Hepatocyte (in vitro differentiated cells): ENCODE results near the gene HIBCH.

Source experiments
- EZH2 ChIP-seq: fragments of 200-600 bp; sonication (generic); IDR thresholded peaks from 2 replicates; pipeline ENCODE4 v1.6.1; 2016; ENCODE audit warnings: antibody characterized with exemption, mild to moderate bottlenecking, borderline replicate concordance
- EZH2phosphoT487 ChIP-seq: fragments of 200-600 bp; sonication (generic); IDR thresholded peaks from one replicate; pipeline ENCODE4 v1.6.1; 2018; ENCODE audit warnings: antibody characterized with exemption, mild to moderate bottlenecking, low read depth, moderate library complexity; ENCODE audit not compliant: unreplicated experiment, severe bottlenecking
- TF ChIP-seq, protein P1 (sequence below): fragments of 200-600 bp; sonication (generic); IDR thresholded peaks from 2 replicates; pipeline ENCODE4 v1.5.1; 2016; ENCODE audit warnings: antibody characterized with exemption, mild to moderate bottlenecking; ENCODE audit not compliant: poor library complexity

DNA sequence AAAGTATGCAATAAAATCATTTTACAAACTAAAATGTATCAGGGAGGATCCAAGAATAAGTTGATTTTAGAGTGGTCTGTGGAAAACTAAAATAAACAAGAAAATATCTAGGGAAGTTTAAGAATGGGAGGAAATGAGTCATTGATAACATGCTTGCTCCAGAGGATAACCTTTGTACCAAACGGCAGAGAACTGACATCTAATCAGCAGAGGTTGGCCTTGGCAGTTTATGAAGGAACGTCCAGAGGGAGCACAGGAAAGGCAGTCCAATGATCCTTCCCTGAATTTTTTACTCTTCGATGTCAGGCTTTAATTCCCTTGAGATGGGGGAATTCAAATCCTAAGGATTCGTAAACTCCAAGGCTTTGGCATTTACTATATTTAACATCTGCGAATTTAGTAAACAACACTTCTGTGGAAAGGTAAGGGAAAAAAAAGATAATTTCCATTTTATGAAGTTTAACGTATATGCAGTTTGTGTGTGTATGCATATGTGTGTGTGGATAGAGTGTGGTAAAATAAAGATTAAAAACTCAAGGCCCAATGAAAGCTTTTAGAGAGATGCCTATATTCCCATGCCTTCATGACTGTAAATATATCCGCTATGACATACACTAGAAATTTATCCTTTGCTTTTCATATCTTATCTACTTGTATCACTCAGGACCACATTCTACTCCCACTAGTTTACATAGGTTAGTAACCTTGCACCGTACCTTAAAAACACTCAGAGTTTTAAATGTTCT is 15.0 kb upstream of the HIBCH start:
- TF ChIP-seq EZH2 (no peak), EZH2phosphoT487 (no peak)
- TF ChIP-seq, protein P1, sequence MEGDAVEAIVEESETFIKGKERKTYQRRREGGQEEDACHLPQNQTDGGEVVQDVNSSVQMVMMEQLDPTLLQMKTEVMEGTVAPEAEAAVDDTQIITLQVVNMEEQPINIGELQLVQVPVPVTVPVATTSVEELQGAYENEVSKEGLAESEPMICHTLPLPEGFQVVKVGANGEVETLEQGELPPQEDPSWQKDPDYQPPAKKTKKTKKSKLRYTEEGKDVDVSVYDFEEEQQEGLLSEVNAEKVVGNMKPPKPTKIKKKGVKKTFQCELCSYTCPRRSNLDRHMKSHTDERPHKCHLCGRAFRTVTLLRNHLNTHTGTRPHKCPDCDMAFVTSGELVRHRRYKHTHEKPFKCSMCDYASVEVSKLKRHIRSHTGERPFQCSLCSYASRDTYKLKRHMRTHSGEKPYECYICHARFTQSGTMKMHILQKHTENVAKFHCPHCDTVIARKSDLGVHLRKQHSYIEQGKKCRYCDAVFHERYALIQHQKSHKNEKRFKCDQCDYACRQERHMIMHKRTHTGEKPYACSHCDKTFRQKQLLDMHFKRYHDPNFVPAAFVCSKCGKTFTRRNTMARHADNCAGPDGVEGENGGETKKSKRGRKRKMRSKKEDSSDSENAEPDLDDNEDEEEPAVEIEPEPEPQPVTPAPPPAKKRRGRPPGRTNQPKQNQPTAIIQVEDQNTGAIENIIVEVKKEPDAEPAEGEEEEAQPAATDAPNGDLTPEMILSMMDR: no peak
